HEK293T (cell line): Measurements from ENCODE around the gene NDUFAF3.

Source experiments
- CTCF ChIA-PET: fragments of 350-600 bp; formaldehyde crosslinking; extraction: SDS; loops from one replicate; lab custom pipeline; 2021; ENCODE audit warnings: antibody characterized with exemption, inconsistent platforms; lab: Yijun Ruan, JAX
- POLR2A ChIA-PET: fragments of 350-600 bp; formaldehyde crosslinking; extraction: SDS; loops from one replicate; lab custom pipeline; 2020; ENCODE audit warnings: antibody characterized with exemption, inconsistent platforms; lab: Yijun Ruan, JAX
- DNase-seq: peaks from one replicate; pipeline ENCODE4 v3.0.0; 2012; ENCODE audit warnings: mixed read lengths; ENCODE audit errors: extremely low spot score
- ARNT ChIP-seq: fragments of 450-650 bp; IDR thresholded peaks from 2 replicates; pipeline ENCODE4 v1.6.1; 2017; ENCODE audit warnings: mild to moderate bottlenecking
- BHLHE40 ChIP-seq: fragments of 450-650 bp; IDR thresholded peaks from 2 replicates; pipeline ENCODE4 v1.6.1; 2016; ENCODE audit warnings: mild to moderate bottlenecking, moderate library complexity, borderline replicate concordance
- CTBP1 ChIP-seq: fragments of 450-650 bp; IDR thresholded peaks from 2 replicates; pipeline ENCODE4 v1.6.1; 2016; ENCODE audit warnings: borderline replicate concordance
- ELF4 ChIP-seq: fragments of 450-650 bp; IDR thresholded peaks from 2 replicates; pipeline ENCODE4 v1.6.1; 2017; ENCODE audit warnings: antibody characterized with exemption
- FOXA1 ChIP-seq: fragments of 450-650 bp; IDR thresholded peaks from 2 replicates; pipeline ENCODE4 v1.6.1; 2016; ENCODE audit warnings: mild to moderate bottlenecking
- FOXK2 ChIP-seq: fragments of 450-650 bp; IDR thresholded peaks from 2 replicates; pipeline ENCODE4 v1.6.1; 2016; ENCODE audit warnings: mild to moderate bottlenecking
- FOXM1 ChIP-seq: fragments of 450-650 bp; IDR thresholded peaks from 2 replicates; pipeline ENCODE4 v1.6.1; 2017; ENCODE audit warnings: mild to moderate bottlenecking, borderline replicate concordance
- HDGF ChIP-seq: fragments of 450-650 bp; IDR thresholded peaks from 2 replicates; pipeline ENCODE4 v1.6.1; 2017; ENCODE audit warnings: antibody characterized with exemption, borderline replicate concordance
- L3MBTL2 ChIP-seq: fragments of 450-650 bp; conservative IDR thresholded peaks from 2 replicates; pipeline ENCODE4 v1.6.1; 2016; ENCODE audit warnings: mild to moderate bottlenecking
- LEF1 ChIP-seq: fragments of 450-650 bp; IDR thresholded peaks from 2 replicates; pipeline ENCODE4 v1.6.1; 2017; ENCODE audit warnings: mild to moderate bottlenecking, borderline replicate concordance
- NFRKB ChIP-seq: fragments of 450-650 bp; IDR thresholded peaks from 2 replicates; pipeline ENCODE4 v1.6.1; 2016; ENCODE audit warnings: mild to moderate bottlenecking, moderate library complexity
- PKNOX1 ChIP-seq: fragments of 450-650 bp; IDR thresholded peaks from 2 replicates; pipeline ENCODE4 v1.6.1; 2016
- SP1 ChIP-seq: fragments of 450-650 bp; IDR thresholded peaks from 2 replicates; pipeline ENCODE4 v1.6.1; 2017
- SUZ12 ChIP-seq: fragments of 450-650 bp; IDR thresholded peaks from 2 replicates; pipeline ENCODE4 v1.6.1; 2016; ENCODE audit warnings: mild to moderate bottlenecking
- TARDBP ChIP-seq: fragments of 450-650 bp; IDR thresholded peaks from 2 replicates; pipeline ENCODE4 v1.6.1; 2016
- ZNF384 ChIP-seq: fragments of 450-650 bp; IDR thresholded peaks from 2 replicates; pipeline ENCODE4 v1.6.1; 2016

NDUFAF3 gene

GRCh38 chr3:48997714-48998637 is 23.9 kb upstream of the NDUFAF3 start:
- TF ChIP-seq PKNOX1, result no peak
- TF ChIP-seq SUZ12, result no peak
- TF ChIP-seq TARDBP, result no peak
- TF ChIP-seq CTBP1, result no peak
- TF ChIP-seq FOXA1, result no peak
- TF ChIP-seq L3MBTL2, result no peak
- TF ChIP-seq ELF4, result no peak
- TF ChIP-seq SP1, result no peak
- TF ChIP-seq FOXK2, result no peak
- no peak for TF ChIP-seq NFRKB
- no peak for TF ChIP-seq ZNF384
- no peak for TF ChIP-seq HDGF
- no peak for TF ChIP-seq FOXM1
- no peak for TF ChIP-seq BHLHE40
- no peak for TF ChIP-seq ARNT
- no peak for TF ChIP-seq LEF1
- ChIA-PET CTCF (interaction anchor here (0.9 to 2.3 kb wide), 2 partner anchors 9 to 10 kb away, joined by 3 to 7 read pairs; partner anchors contain the start of gene WDR6), POLR2A (interaction anchor here (1.0 to 4.8 kb wide), 3 partner anchors 9 to 24 kb away, joined by 3 to 53 read pairs (median 6); partner anchors contain the start of genes DALRD3, NDUFAF3 and WDR6)

GRCh38 chr3:48999085-48999858 is 22.6 kb upstream of the NDUFAF3 start:
- TF ChIP-seq FOXA1, result no peak
- ChIA-PET CTCF (no interaction called here), POLR2A (interaction anchor here (4.8 kb wide), 1 partner anchor 8 kb away, joined by 53 read pairs; the partner anchor contains the start of gene WDR6)
- no peak for DNase-seq

More at GRCh38 chr3:48997714-48998637, 23.9 kb upstream of the NDUFAF3 start:
- no peak for DNase-seq

GRCh38 chr3:49001155-49001554 is 20.8 kb upstream of the NDUFAF3 start:
- TF ChIP-seq TARDBP (no peak), L3MBTL2 (no peak), FOXK2 (no peak), SUZ12 (no peak), SP1 (no peak), ZNF384 (no peak), HDGF (no peak)
- POLR2A ChIA-PET, result no interaction called here
- CTCF ChIA-PET, result no interaction called here
- DNase-seq, result no peak

GRCh38 chr3:49004352-49005302 is 17.3 kb upstream of the NDUFAF3 start:
- POLR2A ChIA-PET, result interaction anchor here (4.0 to 6.7 kb wide), 2 partner anchors 7 to 15 kb away, joined by 53 to 204 read pairs; partner anchors contain the start of genes DALRD3 and NDUFAF3
- CTCF ChIA-PET, result interaction anchor here (1.1 kb wide), 1 partner anchor 17 kb away, joined by 3 read pairs; the partner anchor contains the start of gene NDUFAF3
- no peak for DNase-seq
- TF ChIP-seq NFRKB, result no peak
- TF ChIP-seq PKNOX1, result no peak
- TF ChIP-seq FOXA1, result no peak
- no peak for TF ChIP-seq FOXM1
- TF ChIP-seq HDGF, result no peak
- TF ChIP-seq TARDBP, result no peak
- TF ChIP-seq CTBP1, result no peak
- TF ChIP-seq FOXK2, result no peak
- no peak for TF ChIP-seq SUZ12
- TF ChIP-seq BHLHE40, result no peak
- no peak for TF ChIP-seq ARNT
- no peak for TF ChIP-seq ELF4
- no peak for TF ChIP-seq LEF1
- no peak for TF ChIP-seq ZNF384
- no peak for TF ChIP-seq SP1
- no peak for TF ChIP-seq L3MBTL2

GRCh38 chr3:49005303-49005680 is 16.6 kb upstream of the NDUFAF3 start:
- DNase-seq, result no peak
- no peak for TF ChIP-seq NFRKB
- TF ChIP-seq PKNOX1, result no peak
- TF ChIP-seq FOXK2, result no peak
- TF ChIP-seq L3MBTL2, result no peak
- TF ChIP-seq ELF4, result no peak
- no peak for TF ChIP-seq TARDBP
- TF ChIP-seq HDGF, result no peak
- no peak for TF ChIP-seq LEF1
- TF ChIP-seq FOXA1, result no peak
- TF ChIP-seq SP1, result no peak
- TF ChIP-seq ARNT, result no peak
- ChIA-PET CTCF (interaction anchor here (1.1 kb wide), 1 partner anchor 17 kb away, joined by 3 read pairs; the partner anchor contains the start of gene NDUFAF3), POLR2A (interaction anchor here (4.0 to 6.7 kb wide), 2 partner anchors 8 to 15 kb away, joined by 53 to 204 read pairs; partner anchors contain the start of genes DALRD3 and NDUFAF3)
